Testis (tissue), 2 donors: ENCODE results near the gene XG.

Source experiments
- CTCF ChIP-seq, 3 experiments: fragments of 450-650 bp in 2 of 3; fragments of 200-600 bp in 1 of 3; sonication (generic) in 1 of 3; IDR thresholded peaks; one replicate each; pipeline ENCODE4 v1.5.1; 2016 to 2019; ENCODE audit warnings: antibody characterized with exemption in 3 of 3, mild to moderate bottlenecking in 2 of 3, moderate library complexity in 1 of 3
- POLR2A ChIP-seq: fragments of 450-650 bp; IDR thresholded peaks from one replicate; pipeline ENCODE4 v1.6.1; 2017; ENCODE audit warnings: antibody characterized with exemption, mild to moderate bottlenecking, moderate library complexity

GRCh38 chrX:2799369-2799768 lies 47.5 kb downstream of the XG start:
- TF ChIP-seq CTCF (IDR thresholded peaks at IDR 0.05), result no peak
- no peak for TF ChIP-seq POLR2A
